Rectal smooth muscle tissue (tissue), 1 donor: Measurements from ENCODE around the gene CAVIN4.

Experiments used
- H3K27ac ChIP-seq: one replicate; pipeline ENCODE4 v1.7.0; 2013; ENCODE audit warnings: low read depth, low read length, inconsistent platforms
- H3K27me3 ChIP-seq: one replicate; pipeline ENCODE4 v1.7.0; 2013; ENCODE audit warnings: low read length; ENCODE audit not compliant: control insufficient read depth, insufficient read depth
- H3K36me3 ChIP-seq: one replicate; pipeline ENCODE4 v1.7.0; 2013; ENCODE audit warnings: low read length; ENCODE audit not compliant: control insufficient read depth, insufficient read depth
- H3K4me1 ChIP-seq: one replicate; pipeline ENCODE4 v1.7.0; 2013; ENCODE audit warnings: low read length; ENCODE audit not compliant: control insufficient read depth, insufficient read depth
- H3K4me3 ChIP-seq: one replicate; pipeline ENCODE4 v1.7.0; 2013; ENCODE audit warnings: low read length
- H3K9ac ChIP-seq: one replicate; pipeline ENCODE4 v1.7.0; 2013; ENCODE audit warnings: low read length

The CAVIN4 gene

GRCh38 chr9:100578610-100579009 lies 731 bp downstream of the CAVIN4 start:
- H3K9ac ChIP-seq: no peak overlapping the region
- no peaks in the 10 kb centered on the region for H3K36me3 ChIP-seq
- no peaks in the 10 kb centered on the region for H3K27me3 ChIP-seq
- H3K4me1 ChIP-seq: no peaks in the 10 kb centered on the region
- no peak overlapping the region for H3K27ac ChIP-seq
- H3K4me3 ChIP-seq: no peak overlapping the region

GRCh38 chr9:100579665-100580064 lies 1.8 kb downstream of the CAVIN4 start:
- no peaks in the 10 kb centered on the region for H3K36me3 ChIP-seq
- H3K4me1 ChIP-seq: no peaks in the 10 kb centered on the region
- no peak overlapping the region for H3K4me3 ChIP-seq
- no peak overlapping the region for H3K27ac ChIP-seq
- no peak overlapping the region for H3K9ac ChIP-seq
- H3K27me3 ChIP-seq: no peaks in the 10 kb centered on the region

- Histone ChIP-seq H3K27me3 (no peaks in the 10 kb centered on the region), H3K4me3 (no peak overlapping the region), H3K27ac (no peak overlapping the region)
Measured at GRCh38 chr9:100580257-100580656, 2.4 kb downstream of the CAVIN4 start.

GRCh38 chr9:100581081-100581480 lies 3.2 kb downstream of the CAVIN4 start:
- H3K36me3 ChIP-seq: no peaks in the 10 kb centered on the region
- H3K4me3 ChIP-seq: no peak overlapping the region
- H3K9ac ChIP-seq: no peak overlapping the region
- H3K27me3 ChIP-seq: no peaks in the 10 kb centered on the region
- H3K4me1 ChIP-seq: no peaks in the 10 kb centered on the region
- H3K27ac ChIP-seq: no peak overlapping the region

More at GRCh38 chr9:100580257-100580656, 2.4 kb downstream of the CAVIN4 start:
- Histone ChIP-seq H3K36me3 (no peaks in the 10 kb centered on the region), H3K4me1 (no peaks in the 10 kb centered on the region), H3K9ac (no peak overlapping the region)

GRCh38 chr9:100581661-100582060 lies 3.8 kb downstream of the CAVIN4 start:
- H3K4me1 ChIP-seq: no peaks in the 10 kb centered on the region
- no peaks in the 10 kb centered on the region for H3K27me3 ChIP-seq
- no peak overlapping the region for H3K4me3 ChIP-seq
- H3K9ac ChIP-seq: no peak overlapping the region
- H3K36me3 ChIP-seq: no peaks in the 10 kb centered on the region
- H3K27ac ChIP-seq: no peak overlapping the region

- H3K4me1 ChIP-seq: no peaks in the 10 kb centered on the region
- H3K9ac ChIP-seq: no peak overlapping the region
- no peak overlapping the region for H3K27ac ChIP-seq
Measured at GRCh38 chr9:100583014-100583802, 5.3 kb downstream of the CAVIN4 start.

GRCh38 chr9:100584951-100585350 lies 7.1 kb downstream of the CAVIN4 start:
- no peaks in the 10 kb centered on the region for H3K36me3 ChIP-seq
- H3K27me3 ChIP-seq: no peaks in the 10 kb centered on the region
- no peaks in the 10 kb centered on the region for H3K4me1 ChIP-seq
- H3K9ac ChIP-seq: no peak overlapping the region
- no peak overlapping the region for H3K4me3 ChIP-seq
- H3K27ac ChIP-seq: no peak overlapping the region

More at GRCh38 chr9:100583014-100583802, 5.3 kb downstream of the CAVIN4 start:
- H3K27me3 ChIP-seq: no peaks in the 10 kb centered on the region
- no peaks in the 10 kb centered on the region for H3K36me3 ChIP-seq
- no peak overlapping the region for H3K4me3 ChIP-seq

- Histone ChIP-seq H3K36me3 (no peaks in the 10 kb centered on the region), H3K27ac (no peak overlapping the region), H3K4me1 (no peaks in the 10 kb centered on the region), H3K9ac (no peak overlapping the region), H3K4me3 (no peak overlapping the region), H3K27me3 (no peaks in the 10 kb centered on the region)
Measured at GRCh38 chr9:100586093-100586492, 8.2 kb downstream of the CAVIN4 start.

GRCh38 chr9:100587375-100587774 lies 9.5 kb downstream of the CAVIN4 start:
- Histone ChIP-seq H3K4me1 (no peaks in the 10 kb centered on the region), H3K27me3 (no peaks in the 10 kb centered on the region), H3K36me3 (no peaks in the 10 kb centered on the region), H3K9ac (no peak overlapping the region), H3K4me3 (no peak overlapping the region), H3K27ac (no peak overlapping the region)

- Histone ChIP-seq H3K4me1 (no peaks in the 10 kb centered on the region), H3K36me3 (no peaks in the 10 kb centered on the region), H3K9ac (no peak overlapping the region), H3K27ac (no peak overlapping the region), H3K27me3 (no peaks in the 10 kb centered on the region), H3K4me3 (no peak overlapping the region)
Measured at GRCh38 chr9:100589582-100589981, 11.7 kb downstream of the CAVIN4 start.

GRCh38 chr9:100590481-100590880 lies 12.6 kb downstream of the CAVIN4 start:
- no peak overlapping the region for H3K27ac ChIP-seq

GRCh38 chr9:100591139-100591538 lies 13.3 kb downstream of the CAVIN4 start:
- Histone ChIP-seq H3K9ac (no peak overlapping the region), H3K4me1 (no peaks in the 10 kb centered on the region), H3K36me3 (no peaks in the 10 kb centered on the region), H3K27ac (no peak overlapping the region), H3K27me3 (no peaks in the 10 kb centered on the region), H3K4me3 (no peak overlapping the region)

More at GRCh38 chr9:100590481-100590880, 12.6 kb downstream of the CAVIN4 start:
- Histone ChIP-seq H3K9ac (no peak overlapping the region), H3K4me1 (no peaks in the 10 kb centered on the region), H3K36me3 (no peaks in the 10 kb centered on the region), H3K4me3 (no peak overlapping the region), H3K27me3 (no peaks in the 10 kb centered on the region)
